MCF 10A (cell line): ENCODE measurements around the gene CAMK4. TPM values are rescaled to one million over a fixed set of nuclear protein-coding genes. Genes with fewer than 3 reads are reported as not detected.

Experiments used
- BruUV-seq: library from RNA; stranded (reverse); fragments of 400-500 nt; replicated peaks from 2 replicates; lab custom pipeline; 2021; lab: Mats Ljungman, UMichigan
- CTCF ChIA-PET: fragments of 300-600 bp; sonication (Branson Sonifier 250); formaldehyde crosslinking; extraction: SDS; loops from one replicate; lab custom pipeline; 2021; ENCODE audit warnings: antibody characterized with exemption, inconsistent platforms; lab: Yijun Ruan, JAX
- POLR2A ChIA-PET: fragments of 300-600, 350-650 bp; sonication (Branson Sonifier 250); formaldehyde crosslinking; extraction: SDS; loops from one replicate; lab custom pipeline; 2020; ENCODE audit warnings: antibody characterized with exemption, inconsistent platforms; lab: Yijun Ruan, JAX
- DNase-seq: peaks from one replicate; pipeline ENCODE4 v3.0.0-alpha.2; 2018; ENCODE audit not compliant: unreplicated experiment
- H3K27ac Mint-ChIP-seq: one replicate; pipeline ENCODE4 v1.8.0; 2022; ENCODE audit warnings: mild to moderate bottlenecking, low read depth, mixed read lengths; ENCODE audit not compliant: unreplicated experiment
- H3K27me3 Mint-ChIP-seq: one replicate; pipeline ENCODE4 v1.8.0; 2022; ENCODE audit warnings: mixed read lengths; ENCODE audit not compliant: insufficient read depth, unreplicated experiment
- H3K36me3 Mint-ChIP-seq: one replicate; pipeline ENCODE4 v1.8.0; 2022; ENCODE audit warnings: mild to moderate bottlenecking, moderate library complexity, mixed read lengths; ENCODE audit not compliant: insufficient read depth, unreplicated experiment
- H3K4me1 Mint-ChIP-seq: one replicate; pipeline ENCODE4 v1.8.0; 2022; ENCODE audit warnings: mixed read lengths; ENCODE audit not compliant: insufficient read depth, unreplicated experiment
- H3K4me3 Mint-ChIP-seq: one replicate; pipeline ENCODE4 v1.8.0; 2022; ENCODE audit warnings: mild to moderate bottlenecking, moderate library complexity, mixed read lengths; ENCODE audit not compliant: unreplicated experiment
- H3K9me3 Mint-ChIP-seq: one replicate; pipeline ENCODE4 v1.8.0; 2022; ENCODE audit warnings: mixed read lengths; ENCODE audit not compliant: unreplicated experiment
- intact Hi-C: fragments of 100-400 bp; cut with micrococcal nuclease; formaldehyde crosslinking; loops from 2 replicates; pipeline ENCODE4 v1.14.1; 2022
- total RNA-seq: library from RNA; stranded (reverse); gene quantifications from 2 replicates; pipeline ENCODE4 v1.2.3, GENCODE V29; 2022
- TF ChIP-seq, protein P1 (sequence below): fragments of 200-600 bp; IDR thresholded peaks from one replicate; pipeline ENCODE4 v1.8.0; 2022; ENCODE audit warnings: antibody characterized with exemption, mild to moderate bottlenecking; ENCODE audit not compliant: unreplicated experiment

The CAMK4 gene
- total RNA-seq, 1 experiment from 2014 or later: 0.21 TPM

DNA sequence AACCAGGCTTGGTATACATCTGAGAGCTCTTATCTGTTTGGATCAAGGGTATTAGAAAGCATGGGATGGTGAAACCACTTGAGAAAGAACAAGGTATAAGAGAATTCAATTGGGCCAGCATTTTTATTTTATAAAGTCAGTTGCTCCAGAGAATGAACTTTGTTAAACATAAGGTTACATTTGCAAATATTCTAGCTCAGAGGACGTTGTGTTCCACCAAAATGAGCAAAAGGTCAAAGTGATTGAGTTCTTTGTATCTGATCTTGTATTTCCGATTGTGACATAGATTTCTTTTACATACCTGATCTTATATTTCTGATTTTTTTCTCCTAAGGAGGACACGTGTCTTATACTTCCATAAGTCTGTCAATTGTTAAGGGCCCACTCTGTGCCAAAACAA lies 296.7 kb downstream of the CAMK4 start:
- intact Hi-C loops: no loop called here
- DNase-seq: no peak
- Mint-ChIP-seq H3K4me1 (no peaks in the 10 kb centered on the region), H3K4me3 (no peak overlapping the region), H3K36me3 (no peaks in the 10 kb centered on the region), H3K27me3 (no peaks in the 10 kb centered on the region), H3K9me3 (no peaks in the 10 kb centered on the region), H3K27ac (no peak overlapping the region)
- no TSS peak for BruUV-seq
- TF ChIP-seq, protein P1, sequence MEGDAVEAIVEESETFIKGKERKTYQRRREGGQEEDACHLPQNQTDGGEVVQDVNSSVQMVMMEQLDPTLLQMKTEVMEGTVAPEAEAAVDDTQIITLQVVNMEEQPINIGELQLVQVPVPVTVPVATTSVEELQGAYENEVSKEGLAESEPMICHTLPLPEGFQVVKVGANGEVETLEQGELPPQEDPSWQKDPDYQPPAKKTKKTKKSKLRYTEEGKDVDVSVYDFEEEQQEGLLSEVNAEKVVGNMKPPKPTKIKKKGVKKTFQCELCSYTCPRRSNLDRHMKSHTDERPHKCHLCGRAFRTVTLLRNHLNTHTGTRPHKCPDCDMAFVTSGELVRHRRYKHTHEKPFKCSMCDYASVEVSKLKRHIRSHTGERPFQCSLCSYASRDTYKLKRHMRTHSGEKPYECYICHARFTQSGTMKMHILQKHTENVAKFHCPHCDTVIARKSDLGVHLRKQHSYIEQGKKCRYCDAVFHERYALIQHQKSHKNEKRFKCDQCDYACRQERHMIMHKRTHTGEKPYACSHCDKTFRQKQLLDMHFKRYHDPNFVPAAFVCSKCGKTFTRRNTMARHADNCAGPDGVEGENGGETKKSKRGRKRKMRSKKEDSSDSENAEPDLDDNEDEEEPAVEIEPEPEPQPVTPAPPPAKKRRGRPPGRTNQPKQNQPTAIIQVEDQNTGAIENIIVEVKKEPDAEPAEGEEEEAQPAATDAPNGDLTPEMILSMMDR: no peak
- ChIA-PET CTCF (interaction anchor here (3.7 kb wide), 1 partner anchor 11 kb away, joined by 12 read pairs; no protein-coding TSS in a partner anchor), POLR2A (interaction anchor here (1.9 kb wide), 1 partner anchor 8 kb away, joined by 4 read pairs; the partner anchor contains the start of gene STARD4)

DNA sequence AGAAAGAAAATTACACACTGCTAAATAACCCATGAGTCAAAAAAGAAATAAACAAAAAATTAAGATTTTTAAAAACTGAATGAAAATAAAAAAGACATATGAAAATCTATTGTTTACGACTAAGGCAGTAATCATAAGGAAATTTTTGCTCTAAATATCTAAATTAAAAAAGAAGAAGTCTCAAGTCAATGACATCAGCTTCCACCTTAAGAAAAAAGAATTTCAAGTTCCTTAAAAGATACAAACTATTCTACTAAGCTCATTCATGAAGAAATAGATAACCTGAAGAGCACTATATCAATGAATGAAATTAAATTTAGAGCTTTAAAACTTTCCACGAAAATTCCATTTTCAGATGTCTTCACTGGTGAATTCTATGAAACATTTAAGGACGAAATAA lies 303.9 kb downstream of the CAMK4 start:
- no peaks in the 10 kb centered on the region for H3K27me3 Mint-ChIP-seq
- H3K4me3 Mint-ChIP-seq: no peak overlapping the region
- intact Hi-C loops: no loop called here
- ChIA-PET CTCF (no interaction called here), POLR2A (interaction anchor here (0.6 to 1.0 kb wide), 2 partner anchors 15 to 120 kb away, joined by 3 read pairs; no protein-coding TSS in a partner anchor)
- no peaks in the 10 kb centered on the region for H3K36me3 Mint-ChIP-seq
- H3K27ac Mint-ChIP-seq: no peak overlapping the region
- BruUV-seq: no TSS peak
- H3K9me3 Mint-ChIP-seq: no peaks in the 10 kb centered on the region
- no peak for DNase-seq
- TF ChIP-seq, protein P1: no peak
- H3K4me1 Mint-ChIP-seq: peaks cover 8% of the 10 kb centered on the region

DNA sequence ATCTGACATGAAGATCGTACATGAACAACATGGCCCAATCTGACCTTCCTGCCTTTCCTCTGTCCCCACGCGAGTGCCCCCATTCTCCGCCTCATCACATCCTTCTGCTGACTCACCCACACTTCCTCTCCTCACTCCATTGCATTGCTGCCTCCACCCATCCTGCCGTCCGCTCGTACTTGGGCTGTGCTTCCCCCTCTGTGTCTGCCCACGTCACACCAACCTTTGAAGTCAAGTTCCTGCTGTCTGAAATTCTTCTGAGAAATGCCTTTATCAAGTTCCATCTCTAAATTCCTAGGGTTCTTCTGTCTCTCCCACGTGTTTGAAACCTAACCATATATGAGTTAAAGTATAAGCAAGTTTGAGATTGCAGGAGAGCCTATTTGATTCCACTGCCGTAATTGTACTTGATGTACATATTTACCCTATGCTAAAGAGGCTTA lies 306.1 kb downstream of the CAMK4 start:
- intact Hi-C loops: loop anchor here (2.0 kb wide), 1 partner anchor 616 kb away; no protein-coding TSS in a partner anchor
- Mint-ChIP-seq H3K36me3 (no peaks in the 10 kb centered on the region), H3K4me1 (peaks cover 8% of the 10 kb centered on the region), H3K27me3 (no peaks in the 10 kb centered on the region), H3K9me3 (no peaks in the 10 kb centered on the region), H3K27ac (peak overlapping the region; percentile 3), H3K4me3 (peak overlapping the region; percentile 0)
- DNase-seq: peak; percentile 34
- BruUV-seq: no TSS peak
- ChIA-PET POLR2A (interaction anchor here (1.9 kb wide), 1 partner anchor 17 kb away, joined by 4 read pairs; the partner anchor contains the start of gene STARD4), CTCF (interaction anchor here (0.7 to 3.6 kb wide), 6 partner anchors 373 to 627 kb away, joined by 3 to 37 read pairs (median 5); no protein-coding TSS in a partner anchor)
- TF ChIP-seq, protein P1: no peak

DNA sequence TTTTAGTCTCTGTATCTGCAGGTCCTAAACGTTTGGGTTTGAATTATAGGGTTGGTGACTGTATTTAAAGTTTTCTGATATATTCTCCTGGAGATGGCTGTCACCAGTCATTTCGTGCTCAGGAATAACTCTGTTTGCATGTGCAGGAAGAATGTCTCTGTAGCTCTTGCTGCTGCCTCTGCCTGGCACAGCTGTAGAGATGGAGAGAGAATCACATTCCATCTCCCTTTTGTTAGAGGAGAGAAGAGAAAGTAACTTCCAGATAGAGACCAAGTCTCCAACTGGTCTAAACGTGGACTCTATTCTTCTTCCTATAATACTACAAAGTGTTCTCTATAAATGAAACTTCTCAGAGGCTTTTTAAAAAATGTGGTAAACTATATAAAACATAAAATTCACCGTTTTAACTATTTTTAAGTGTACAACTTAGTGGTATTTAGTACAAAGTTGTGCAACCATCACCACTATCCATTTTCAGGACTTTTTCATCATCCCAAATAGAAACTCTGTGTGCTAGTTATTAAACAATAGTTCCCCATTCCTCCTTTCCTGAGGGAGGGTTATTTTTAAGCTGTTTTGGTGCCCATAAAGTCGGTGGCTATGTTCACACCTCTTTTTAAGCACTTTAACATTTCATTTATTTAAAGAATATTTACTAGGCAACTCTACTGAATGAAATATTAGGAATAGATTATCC lies 308.9 kb downstream of the CAMK4 start:
- H3K36me3 Mint-ChIP-seq: no peaks in the 10 kb centered on the region
- intact Hi-C loops: no loop called here
- no peak overlapping the region for H3K27ac Mint-ChIP-seq
- TF ChIP-seq, protein P1: no peak
- no peak for DNase-seq
- peaks cover 8% of the 10 kb centered on the region for H3K4me1 Mint-ChIP-seq
- H3K27me3 Mint-ChIP-seq: no peaks in the 10 kb centered on the region
- H3K9me3 Mint-ChIP-seq: no peaks in the 10 kb centered on the region
- ChIA-PET CTCF (interaction anchor here (0.9 to 3.6 kb wide), 4 partner anchors 10 to 614 kb away, joined by 3 to 37 read pairs (median 10); no protein-coding TSS in a partner anchor), POLR2A (interaction anchor here (0.7 to 1.7 kb wide), 4 partner anchors 18 to 614 kb away, joined by 3 to 4 read pairs (median 4); no protein-coding TSS in a partner anchor)
- no peak overlapping the region for H3K4me3 Mint-ChIP-seq
- BruUV-seq: no TSS peak
